ENCODE results near the gene FAM3C. TPM values are rescaled to one million over a fixed set of nuclear protein-coding genes. Genes with fewer than 3 reads are reported as not detected.
"Not testable (repeated sequence)": the region's sequence is repeated elsewhere in the genome, so short reads cannot be mapped to it uniquely, and the experiment has no call there.

FAM3C gene
- total RNA-seq, 1 donor from 2014 or later = 59.3 TPM

GRCh38 chr7:121328508-121329190 is 67.5 kb downstream of the FAM3C start, which contains the start of gene WNT16:
WNT16 (plus strand) TSS chr7:121329000; CDS start chr7:121329293, 293 bp downstream.
- Mint-ChIP-seq H3K27ac (peak within 1 kb of the TSS; percentile 85), H3K4me3 (peak within 1 kb of the TSS; percentile 91)
- ATAC-seq (ENCODE audit: low read depth) = peak; percentile 66

GRCh38 chr7:121327671-121328070 is 68.4 kb downstream of the FAM3C start:
- Mint-ChIP-seq H3K27me3 (peaks cover 11% of the 10 kb centered on the region), H3K4me1 (peaks cover 36% of the 10 kb centered on the region), H3K27ac (no peak overlapping the region), H3K36me3 (ENCODE audit: low read depth) (peaks cover 11% of the 10 kb centered on the region), H3K4me3 (no peak overlapping the region), H3K9me3 (no peaks in the 10 kb centered on the region)
- CTCF ChIA-PET = interaction anchor here (0.8 kb wide), 1 partner anchor 10 kb away, joined by 3 read pairs; no protein-coding TSS in a partner anchor
- POLR2A ChIA-PET = no interaction called here
- intact Hi-C loops (cut with micrococcal nuclease) = loop anchor here (2.0 kb wide), 1 partner anchor 49 kb away; no protein-coding TSS in a partner anchor
- ATAC-seq (ENCODE audit: low read depth) (no peak), DNase-seq (no peak)
- no peak for TF ChIP-seq CTCF (IDR thresholded peaks at IDR 0.05)

More at GRCh38 chr7:121328508-121329190, 67.5 kb downstream of the FAM3C start, which contains the start of gene WNT16:
- peaks cover 11% of the 10 kb centered on the region for H3K27me3 Mint-ChIP-seq
- no peak for TF ChIP-seq CTCF (IDR thresholded peaks at IDR 0.05)
- peaks cover 11% of the 10 kb centered on the region for H3K36me3 Mint-ChIP-seq (ENCODE audit: low read depth)
- H3K4me1 Mint-ChIP-seq = peaks cover 36% of the 10 kb centered on the region
- CTCF ChIA-PET = interaction anchor here (1.2 to 1.4 kb wide), 2 partner anchors 146 to 197 kb away, joined by 3 to 4 read pairs; no protein-coding TSS in a partner anchor
- peak; percentile 44 for DNase-seq
- intact Hi-C loops (cut with micrococcal nuclease) = loop anchor here (1.0 to 2.0 kb wide), 5 partner anchors 14 to 219 kb away; no protein-coding TSS in a partner anchor
- no peaks in the 10 kb centered on the region for H3K9me3 Mint-ChIP-seq
- POLR2A ChIA-PET = interaction anchor here (0.6 to 2.0 kb wide), 6 partner anchors 14 to 193 kb away, joined by 3 to 8 read pairs (median 5); partner anchors contain the start of gene FAM3C

- POLR2A ChIA-PET = interaction anchor here (1.0 kb wide), 1 partner anchor 12 kb away, joined by 4 read pairs; no protein-coding TSS in a partner anchor
- H3K4me3 Mint-ChIP-seq = no peak overlapping the region
- intact Hi-C loops (cut with micrococcal nuclease) = no loop called here
These were observed 72.4 kb downstream of the FAM3C start for GRCh38 chr7:121323515-121324302.

GRCh38 chr7:121322460-121322859 is 73.6 kb downstream of the FAM3C start:
- CTCF ChIA-PET = no interaction called here
- H3K4me3 Mint-ChIP-seq = no peak overlapping the region
- peaks cover 5% of the 10 kb centered on the region for H3K4me1 Mint-ChIP-seq
- ATAC-seq (ENCODE audit: low read depth) (no peak), DNase-seq (no peak)
- H3K36me3 Mint-ChIP-seq (ENCODE audit: low read depth) = peaks cover 6% of the 10 kb centered on the region
- TF ChIP-seq CTCF (IDR thresholded peaks at IDR 0.05) = no peak
- no peaks in the 10 kb centered on the region for H3K9me3 Mint-ChIP-seq
- intact Hi-C loops (cut with micrococcal nuclease) = no loop called here
- H3K27ac Mint-ChIP-seq = no peak overlapping the region
- no peaks in the 10 kb centered on the region for H3K27me3 Mint-ChIP-seq
- POLR2A ChIA-PET = no interaction called here

More at GRCh38 chr7:121323515-121324302, 72.4 kb downstream of the FAM3C start:
- Mint-ChIP-seq H3K27ac (no peak overlapping the region), H3K36me3 (ENCODE audit: low read depth) (peaks cover 8% of the 10 kb centered on the region), H3K4me1 (peaks cover 11% of the 10 kb centered on the region), H3K27me3 (peaks cover 3% of the 10 kb centered on the region), H3K9me3 (no peaks in the 10 kb centered on the region)
- ATAC-seq (ENCODE audit: low read depth) (no peak), DNase-seq (no peak)
- TF ChIP-seq CTCF (IDR thresholded peaks at IDR 0.05) = no peak
- CTCF ChIA-PET = interaction anchor here (0.9 kb wide), 1 partner anchor 13 kb away, joined by 3 read pairs; no protein-coding TSS in a partner anchor

- H3K4me1 Mint-ChIP-seq = peaks cover 44% of the 10 kb centered on the region
- H3K36me3 Mint-ChIP-seq (ENCODE audit: low read depth); ATAC-seq (ENCODE audit: low read depth); H3K9me3 Mint-ChIP-seq; DNase-seq; H3K4me3 Mint-ChIP-seq; H3K27me3 Mint-ChIP-seq; CTCF ChIA-PET: not testable (repeated sequence)
- peak overlapping the region; percentile 84 for H3K27ac Mint-ChIP-seq
- intact Hi-C loops (cut with micrococcal nuclease) = loop anchor here (2.0 kb wide), 1 partner anchor 36 kb away; no protein-coding TSS in a partner anchor
- POLR2A ChIA-PET = interaction anchor here (0.8 kb wide), 1 partner anchor 14 kb away, joined by 5 read pairs; no protein-coding TSS in a partner anchor
These were observed 80.9 kb downstream of the FAM3C start for GRCh38 chr7:121315170-121315569.

Measured in activated B cell treated with CpG ODN at 0.5 μM for 24 hours (primary cell).